H9 (cell line): ENCODE data around the gene C1QA. TPM values are rescaled to one million over a fixed set of nuclear protein-coding genes. Genes with fewer than 3 reads are reported as not detected.

Experiments used
- DNase-seq: peaks from one replicate; pipeline ENCODE4 v3.0.0-alpha.2; 2017
- H2AFZ ChIP-seq: one replicate; pipeline ENCODE4 v1.6.1; 2013; ENCODE audit warnings: mild to moderate bottlenecking, low read length, control low read depth, moderate library complexity
- H2AK5ac ChIP-seq: 2 replicates; pipeline ENCODE4 v1.6.1; 2013; ENCODE audit warnings: low read length, control low read depth, mixed read lengths; ENCODE audit not compliant: insufficient read length
- H2BK120ac ChIP-seq: one replicate; pipeline ENCODE4 v1.6.1; 2013; ENCODE audit warnings: low read depth, mild to moderate bottlenecking, low read length, control low read depth, inconsistent platforms; ENCODE audit not compliant: poor library complexity, severe bottlenecking
- H2BK12ac ChIP-seq: 2 replicates; pipeline ENCODE4 v1.6.1; 2013; ENCODE audit warnings: low read length, control low read depth, mixed read lengths, low read depth; ENCODE audit not compliant: insufficient read length
- H2BK15ac ChIP-seq: 2 replicates; pipeline ENCODE4 v1.6.1; 2013; ENCODE audit warnings: low read depth, low read length, control low read depth
- H2BK20ac ChIP-seq: one replicate; pipeline ENCODE4 v1.6.1; 2013; ENCODE audit warnings: low read depth, mild to moderate bottlenecking, low read length, control low read depth, inconsistent platforms; ENCODE audit not compliant: poor library complexity, severe bottlenecking
- H2BK5ac ChIP-seq: 2 replicates; pipeline ENCODE4 v1.6.1; 2013; ENCODE audit warnings: low read length, control low read depth, mixed read lengths; ENCODE audit not compliant: insufficient read length
- H3K14ac ChIP-seq: 2 replicates; pipeline ENCODE4 v1.6.1; 2013; ENCODE audit warnings: low read length, control low read depth; ENCODE audit not compliant: insufficient read depth
- H3K18ac ChIP-seq: 2 replicates; pipeline ENCODE4 v1.6.1; 2013; ENCODE audit warnings: low read depth, mild to moderate bottlenecking, mixed read lengths, low read length, control low read depth; ENCODE audit not compliant: insufficient read length
- H3K23ac ChIP-seq: 2 replicates; pipeline ENCODE4 v1.6.1; 2013; ENCODE audit warnings: low read length, control low read depth, mixed read lengths, low read depth; ENCODE audit not compliant: insufficient read length
- H3K23me2 ChIP-seq: 2 replicates; pipeline ENCODE4 v1.6.1; 2013; ENCODE audit warnings: low read depth, mild to moderate bottlenecking, mixed read lengths, low read length, control low read depth; ENCODE audit not compliant: insufficient read length, poor library complexity, severe bottlenecking
- H3K27ac ChIP-seq: 2 replicates; pipeline ENCODE4 v1.5.1; 2013; ENCODE audit warnings: low read length, control low read depth, mixed read lengths, low read depth; ENCODE audit not compliant: insufficient read length
- H3K27me3 ChIP-seq: 2 replicates; pipeline ENCODE4 v1.6.1; 2013; ENCODE audit warnings: low read length, control low read depth, inconsistent platforms; ENCODE audit not compliant: insufficient read depth
- H3K4ac ChIP-seq: 2 replicates; pipeline ENCODE4 v1.6.1; 2013; ENCODE audit warnings: low read depth, mild to moderate bottlenecking, control low read depth, inconsistent platforms, low read length, moderate library complexity
- H3K4me1 ChIP-seq: 2 replicates; pipeline ENCODE4 v1.6.1; 2013; ENCODE audit warnings: low read length, control low read depth, inconsistent platforms; ENCODE audit not compliant: insufficient read depth
- H3K4me2 ChIP-seq: 2 replicates; pipeline ENCODE4 v1.6.1; 2013; ENCODE audit warnings: low read length, control low read depth, mixed read lengths; ENCODE audit not compliant: insufficient read length, insufficient read depth
- H3K56ac ChIP-seq: 2 replicates; pipeline ENCODE4 v1.6.1; 2013; ENCODE audit warnings: low read depth, mild to moderate bottlenecking, mixed read lengths, low read length, control low read depth; ENCODE audit not compliant: insufficient read length
- H3K79me1 ChIP-seq: 2 replicates; pipeline ENCODE4 v1.6.1; 2013; ENCODE audit warnings: low read depth, mild to moderate bottlenecking, moderate library complexity, low read length, control low read depth, inconsistent platforms; ENCODE audit not compliant: insufficient read depth, poor library complexity, severe bottlenecking
- H3K79me2 ChIP-seq: 2 replicates; pipeline ENCODE4 v1.6.1; 2013; ENCODE audit warnings: low read length, control low read depth, inconsistent platforms; ENCODE audit not compliant: insufficient read depth
- H3K9ac ChIP-seq: 2 replicates; pipeline ENCODE4 v1.6.1; 2013; ENCODE audit warnings: low read length, control low read depth, mixed read lengths; ENCODE audit not compliant: insufficient read length; ENCODE audit errors: extremely low read depth
- H3K9me3 ChIP-seq: one replicate; pipeline ENCODE4 v1.6.1; 2013; ENCODE audit warnings: low read depth, low read length, inconsistent platforms; ENCODE audit not compliant: control insufficient read depth
- H3T11ph ChIP-seq: one replicate; pipeline ENCODE4 v1.6.1; 2013; ENCODE audit warnings: mild to moderate bottlenecking, low read length, control low read depth, inconsistent platforms
- H4K20me1 ChIP-seq: one replicate; pipeline ENCODE4 v1.6.1; 2013; ENCODE audit not compliant: control insufficient read depth, insufficient read length, insufficient read depth
- H4K5ac ChIP-seq: 2 replicates; pipeline ENCODE4 v1.6.1; 2013; ENCODE audit warnings: low read depth, mild to moderate bottlenecking, mixed read lengths, low read length, control low read depth; ENCODE audit not compliant: insufficient read length
- H4K8ac ChIP-seq: replicated peaks from 2 replicates; pipeline ENCODE4 v1.6.1; 2013; ENCODE audit warnings: low read length, control low read depth, mixed read lengths, low read depth; ENCODE audit not compliant: insufficient read length
- H4K91ac ChIP-seq: 2 replicates; pipeline ENCODE4 v1.6.1; 2013; ENCODE audit warnings: low read depth, mild to moderate bottlenecking, moderate library complexity, mixed read lengths, low read length, control low read depth; ENCODE audit not compliant: insufficient read length
- H3K27ac Mint-ChIP-seq, 3 experiments: 2 replicates in 2 of 3; 3 replicates in 1 of 3; pipeline ENCODE4 v1.8.0; 2020 to 2021; ENCODE audit warnings: mixed read lengths in 3 of 3, mild to moderate bottlenecking in 1 of 3, moderate library complexity in 1 of 3
- H3K27me3 Mint-ChIP-seq: 2 replicates; pipeline ENCODE4 v1.8.0; 2021; ENCODE audit warnings: low read depth, mild to moderate bottlenecking, moderate library complexity, mixed read lengths
- H3K36me3 Mint-ChIP-seq, 3 experiments: 2 replicates in 2 of 3; 3 replicates in 1 of 3; pipeline ENCODE4 v1.8.0; 2020 to 2021; ENCODE audit warnings: low read depth in 3 of 3, mixed read lengths in 3 of 3; ENCODE audit not compliant: insufficient read depth in 1 of 3
- H3K4me1 Mint-ChIP-seq, 2 experiments: 2 replicates each; pipeline ENCODE4 v1.8.0; 2020; ENCODE audit warnings: mixed read lengths in 2 of 2
- H3K4me3 Mint-ChIP-seq, 2 experiments: 2 replicates in 1 of 2; 3 replicates in 1 of 2; pipeline ENCODE4 v1.8.0; 2020 to 2021; ENCODE audit warnings: mild to moderate bottlenecking in 2 of 2, mixed read lengths in 2 of 2, moderate library complexity in 1 of 2
- H3K9me3 Mint-ChIP-seq, 2 experiments: 2 replicates in 1 of 2; 3 replicates in 1 of 2; pipeline ENCODE4 v1.8.0; 2020; ENCODE audit warnings: mild to moderate bottlenecking in 2 of 2, mixed read lengths in 2 of 2, moderate library complexity in 1 of 2
- WGBS: extraction: QIAGEN DNeasy Blood & Tissue Kit; methylation state at CpG from one replicate; pipeline ENCODE4 v1.1.7; 2013; ENCODE audit warnings: missing lambda C conversion rate, low lambda C conversion rate, mixed read lengths; ENCODE audit not compliant: insufficient read length; ENCODE audit errors: extremely low coverage; 5-methylcytosine and 5-hydroxymethylcytosine counted together
- total RNA-seq: library from RNA; stranded (reverse); gene quantifications from 2 replicates; pipeline ENCODE4 v1.2.1, GENCODE V29; 2021
- TF ChIP-seq, protein P1 (sequence below): fragments of 200-600 bp; sonication (generic); conservative IDR thresholded peaks from 3 replicates; pipeline ENCODE4 v1.8.0; 2021; ENCODE audit warnings: antibody characterized with exemption, mild to moderate bottlenecking

C1QA gene
- total RNA-seq, 1 experiment from 2014 or later = not detected

DNA sequence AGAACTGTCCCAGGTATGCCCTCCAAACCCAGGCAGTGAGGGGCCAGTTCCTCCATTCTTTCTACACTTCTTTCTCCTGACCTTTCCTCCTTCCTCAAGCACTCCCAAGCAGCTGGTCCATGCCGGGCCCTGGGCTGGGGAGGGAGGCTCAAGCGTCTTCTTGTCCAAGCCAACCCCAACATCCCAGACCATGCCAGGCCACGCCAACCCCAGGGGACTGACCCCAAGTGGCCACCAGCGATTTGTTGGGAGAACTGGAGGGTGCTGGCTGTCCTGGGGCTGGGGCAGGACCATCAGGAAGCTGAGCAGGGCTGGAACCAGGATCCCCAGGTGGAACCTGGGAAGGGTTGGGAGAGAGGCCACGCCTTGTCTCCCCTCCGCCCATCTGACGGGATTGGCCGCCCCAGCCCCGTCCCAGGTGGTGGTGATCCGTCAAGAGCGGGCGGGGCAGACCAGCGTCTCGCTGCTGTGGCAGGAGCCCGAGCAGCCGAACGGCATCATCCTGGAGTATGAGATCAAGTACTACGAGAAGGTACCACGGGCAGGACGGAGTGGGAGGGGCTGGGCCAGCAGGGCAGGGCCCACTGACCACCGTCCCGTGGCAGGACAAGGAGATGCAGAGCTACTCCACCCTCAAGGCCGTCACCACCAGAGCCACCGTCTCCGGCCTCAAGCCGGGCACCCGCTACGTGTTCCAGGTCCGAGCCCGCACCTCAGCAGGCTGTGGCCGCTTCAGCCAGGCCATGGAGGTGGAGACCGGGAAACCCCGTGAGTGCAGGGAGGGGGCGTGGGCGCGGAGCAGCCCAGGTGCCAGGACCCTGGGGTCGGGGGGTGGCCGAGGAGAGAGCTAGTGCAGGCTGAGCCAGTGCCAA is 43.3 kb upstream of the C1QA start:
- no peaks in the 10 kb centered on the region for H3K36me3 Mint-ChIP-seq
- Histone ChIP-seq H3K79me1 (no peaks in the 10 kb centered on the region), H3K4me2 (peak overlapping the region; percentile 5), H2BK5ac (no peak overlapping the region), H3K23ac (no peak overlapping the region), H2AK5ac (no peak overlapping the region), H4K8ac (no peak overlapping the region), H3K27ac (no peak overlapping the region), H3K27me3 (no peaks in the 10 kb centered on the region), H2AFZ (no peak overlapping the region), H2BK120ac (no peak overlapping the region), H2BK12ac (no peak overlapping the region), H4K5ac (no peak overlapping the region), H4K91ac (no peak overlapping the region), H3K4me1 (no peaks in the 10 kb centered on the region), H3K23me2 (no peaks in the 10 kb centered on the region), H3K18ac (no peak overlapping the region), H2BK15ac (no peak overlapping the region), H3T11ph (no peak overlapping the region), H3K79me2 (no peaks in the 10 kb centered on the region), H3K9ac (no peak overlapping the region), H2BK20ac (no peak overlapping the region), H3K56ac (no peak overlapping the region), H3K9me3 (no peaks in the 10 kb centered on the region), H3K4ac (no peak overlapping the region), H4K20me1 (no peaks in the 10 kb centered on the region), H3K14ac (peak overlapping the region; percentile 44)
- no peaks in the 10 kb centered on the region for H3K9me3 Mint-ChIP-seq
- peaks cover 2% of the 10 kb centered on the region for H3K27me3 Mint-ChIP-seq
- no CpG with 5 or more reads among the region's 38 CpGs for WGBS
- H3K4me1 Mint-ChIP-seq = peaks cover 2 to 14% of the 10 kb centered on the region in 2 experiments; a peak in 3 of 4 replicates
- peak overlapping the region; percentile 42 to 60; a peak in 4 of 5 replicates for H3K4me3 Mint-ChIP-seq
- H3K27ac Mint-ChIP-seq = no peak overlapping the region; a peak in 1 of 7 replicates
- peak; percentile 88 for DNase-seq
- TF ChIP-seq, protein P1, sequence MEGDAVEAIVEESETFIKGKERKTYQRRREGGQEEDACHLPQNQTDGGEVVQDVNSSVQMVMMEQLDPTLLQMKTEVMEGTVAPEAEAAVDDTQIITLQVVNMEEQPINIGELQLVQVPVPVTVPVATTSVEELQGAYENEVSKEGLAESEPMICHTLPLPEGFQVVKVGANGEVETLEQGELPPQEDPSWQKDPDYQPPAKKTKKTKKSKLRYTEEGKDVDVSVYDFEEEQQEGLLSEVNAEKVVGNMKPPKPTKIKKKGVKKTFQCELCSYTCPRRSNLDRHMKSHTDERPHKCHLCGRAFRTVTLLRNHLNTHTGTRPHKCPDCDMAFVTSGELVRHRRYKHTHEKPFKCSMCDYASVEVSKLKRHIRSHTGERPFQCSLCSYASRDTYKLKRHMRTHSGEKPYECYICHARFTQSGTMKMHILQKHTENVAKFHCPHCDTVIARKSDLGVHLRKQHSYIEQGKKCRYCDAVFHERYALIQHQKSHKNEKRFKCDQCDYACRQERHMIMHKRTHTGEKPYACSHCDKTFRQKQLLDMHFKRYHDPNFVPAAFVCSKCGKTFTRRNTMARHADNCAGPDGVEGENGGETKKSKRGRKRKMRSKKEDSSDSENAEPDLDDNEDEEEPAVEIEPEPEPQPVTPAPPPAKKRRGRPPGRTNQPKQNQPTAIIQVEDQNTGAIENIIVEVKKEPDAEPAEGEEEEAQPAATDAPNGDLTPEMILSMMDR = no peak
